Measurements from ENCODE around the gene PXMP2. TPM values are rescaled to one million over a fixed set of nuclear protein-coding genes. Genes with fewer than 3 reads are reported as not detected.

The PXMP2 gene
- total RNA-seq, 1 donor from 2014 or later = 9.0 TPM

- no peak overlapping the region for H2AFZ ChIP-seq (ENCODE audit: low read depth, low read length)
- Mint-ChIP-seq H3K27me3 (ENCODE audit: low read depth, unreplicated experiment) (peaks cover 3% of the 10 kb centered on the region), H3K4me3 (ENCODE audit: unreplicated experiment) (no peak overlapping the region), H3K9me3 (ENCODE audit: unreplicated experiment) (no peaks in the 10 kb centered on the region), H3K36me3 (ENCODE audit: low read depth, unreplicated experiment) (peaks cover 27% of the 10 kb centered on the region), H3K27ac (ENCODE audit: unreplicated experiment) (no peak overlapping the region), H3K4me1 (ENCODE audit: low read depth, unreplicated experiment) (no peaks in the 10 kb centered on the region)
- H4K20me1 ChIP-seq (ENCODE audit: insufficient read depth, low read length) = no peaks in the 10 kb centered on the region
- no peaks in the 10 kb centered on the region for H3K9me3 ChIP-seq (ENCODE audit: insufficient read depth, low read depth, low read length)
- H3K4me3 ChIP-seq (ENCODE audit: insufficient read depth, low read depth, low read length) = no peak overlapping the region
- no peak for DNase-seq (ENCODE audit: low read depth)
- H3K27ac ChIP-seq (ENCODE audit: low read depth, low read length) = no peak overlapping the region
- TF ChIP-seq EZH2 (IDR thresholded peaks at IDR 0.05; ENCODE audit: insufficient read depth, low read length) = no peak
- TF ChIP-seq, protein P1, sequence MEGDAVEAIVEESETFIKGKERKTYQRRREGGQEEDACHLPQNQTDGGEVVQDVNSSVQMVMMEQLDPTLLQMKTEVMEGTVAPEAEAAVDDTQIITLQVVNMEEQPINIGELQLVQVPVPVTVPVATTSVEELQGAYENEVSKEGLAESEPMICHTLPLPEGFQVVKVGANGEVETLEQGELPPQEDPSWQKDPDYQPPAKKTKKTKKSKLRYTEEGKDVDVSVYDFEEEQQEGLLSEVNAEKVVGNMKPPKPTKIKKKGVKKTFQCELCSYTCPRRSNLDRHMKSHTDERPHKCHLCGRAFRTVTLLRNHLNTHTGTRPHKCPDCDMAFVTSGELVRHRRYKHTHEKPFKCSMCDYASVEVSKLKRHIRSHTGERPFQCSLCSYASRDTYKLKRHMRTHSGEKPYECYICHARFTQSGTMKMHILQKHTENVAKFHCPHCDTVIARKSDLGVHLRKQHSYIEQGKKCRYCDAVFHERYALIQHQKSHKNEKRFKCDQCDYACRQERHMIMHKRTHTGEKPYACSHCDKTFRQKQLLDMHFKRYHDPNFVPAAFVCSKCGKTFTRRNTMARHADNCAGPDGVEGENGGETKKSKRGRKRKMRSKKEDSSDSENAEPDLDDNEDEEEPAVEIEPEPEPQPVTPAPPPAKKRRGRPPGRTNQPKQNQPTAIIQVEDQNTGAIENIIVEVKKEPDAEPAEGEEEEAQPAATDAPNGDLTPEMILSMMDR (IDR thresholded peaks at IDR 0.05; ENCODE audit: insufficient read depth, low read depth, low read length) = no peak
- H3K27me3 ChIP-seq (ENCODE audit: insufficient read depth, low read length) = no peaks in the 10 kb centered on the region
- no peaks in the 10 kb centered on the region for H3K79me2 ChIP-seq (ENCODE audit: insufficient read depth, low read length)
- no peaks in the 10 kb centered on the region for H3K4me1 ChIP-seq (ENCODE audit: insufficient read depth, low read length)
- no peak overlapping the region for H3K9ac ChIP-seq (ENCODE audit: low read length)
- H3K36me3 ChIP-seq (ENCODE audit: insufficient read depth, low read length) = peaks cover 23% of the 10 kb centered on the region
- no peak for FAIRE-seq
- no peak overlapping the region for H3K4me2 ChIP-seq (ENCODE audit: low read length)
These were observed 25.4 kb upstream of the PXMP2 start for GRCh38 chr12:132661972-132662371.

DNA sequence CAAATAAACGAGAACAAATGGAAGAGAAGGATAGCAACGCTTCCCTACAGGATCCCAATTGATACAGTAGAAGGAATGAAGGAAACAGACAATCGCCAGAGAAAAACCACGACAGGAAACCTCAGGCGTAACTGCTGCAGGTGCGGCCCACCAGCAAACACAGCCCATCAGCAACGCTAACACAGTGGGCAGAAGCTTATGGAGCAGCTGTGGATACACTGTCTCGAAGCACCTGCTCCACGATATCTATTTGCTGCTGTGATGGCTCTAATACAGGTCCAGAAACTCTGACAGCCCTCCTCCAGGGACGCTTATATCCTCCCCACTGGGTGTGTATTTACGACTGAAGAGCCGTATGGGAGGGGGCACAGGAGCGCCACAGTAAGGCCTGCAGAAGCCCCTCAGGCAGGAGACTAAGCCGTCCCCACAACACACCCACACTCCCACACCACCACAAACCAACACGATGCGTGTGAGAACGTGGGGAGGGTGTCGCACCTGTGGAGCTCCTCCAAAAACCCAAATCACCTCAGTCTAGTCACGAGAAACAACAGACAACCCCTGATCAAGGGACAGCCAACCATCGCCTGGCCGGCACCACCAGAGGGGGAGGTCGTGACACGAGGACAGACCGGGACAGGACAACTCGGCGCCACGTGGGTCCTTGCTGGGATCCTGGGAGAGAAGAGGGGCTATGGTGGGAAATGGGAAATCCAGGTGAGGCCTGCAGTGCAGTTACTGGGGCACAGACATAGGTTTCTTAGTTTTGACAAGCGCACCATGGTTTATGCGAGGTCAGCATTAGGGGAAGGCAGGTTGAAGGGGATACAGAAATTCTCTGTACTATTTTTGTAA is 24.3 kb upstream of the PXMP2 start:
- Histone ChIP-seq H3K4me2 (ENCODE audit: low read length) (no peak overlapping the region), H3K4me3 (ENCODE audit: insufficient read depth, low read depth, low read length) (no peak overlapping the region), H2AFZ (ENCODE audit: low read depth, low read length) (no peak overlapping the region), H3K9ac (ENCODE audit: low read length) (no peak overlapping the region), H3K27ac (ENCODE audit: low read depth, low read length) (no peak overlapping the region), H3K9me3 (ENCODE audit: insufficient read depth, low read depth, low read length) (no peaks in the 10 kb centered on the region), H3K4me1 (ENCODE audit: insufficient read depth, low read length) (no peaks in the 10 kb centered on the region), H4K20me1 (ENCODE audit: insufficient read depth, low read length) (no peaks in the 10 kb centered on the region), H3K79me2 (ENCODE audit: insufficient read depth, low read length) (no peaks in the 10 kb centered on the region), H3K27me3 (ENCODE audit: insufficient read depth, low read length) (no peaks in the 10 kb centered on the region), H3K36me3 (ENCODE audit: insufficient read depth, low read length) (peaks cover 22% of the 10 kb centered on the region)
- Mint-ChIP-seq H3K4me1 (ENCODE audit: low read depth, unreplicated experiment) (no peaks in the 10 kb centered on the region), H3K27ac (ENCODE audit: unreplicated experiment) (no peak overlapping the region), H3K9me3 (ENCODE audit: unreplicated experiment) (peaks cover 2% of the 10 kb centered on the region), H3K4me3 (ENCODE audit: unreplicated experiment) (no peak overlapping the region), H3K27me3 (ENCODE audit: low read depth, unreplicated experiment) (no peaks in the 10 kb centered on the region), H3K36me3 (ENCODE audit: low read depth, unreplicated experiment) (peaks cover 22% of the 10 kb centered on the region)
- TF ChIP-seq EZH2 (IDR thresholded peaks at IDR 0.05; ENCODE audit: insufficient read depth, low read length) = no peak
- TF ChIP-seq, protein P1 (IDR thresholded peaks at IDR 0.05; ENCODE audit: insufficient read depth, low read depth, low read length) = no peak
- FAIRE-seq (no peak), DNase-seq (ENCODE audit: low read depth) (no peak)

Measured in astrocyte (in vitro differentiated cells and primary cell).